Activated naive CD4-positive, alpha-beta T cell treated with Interleukin-2 at 50 U/mL for 16 hours (primary cell): ENCODE results near the gene RAB5A.
"Not testable (repeated sequence)": the region's sequence is repeated elsewhere in the genome, so short reads cannot be mapped to it uniquely, and the experiment has no call there.

Experiments
- DNase-seq: peaks from one replicate; pipeline ENCODE4 v3.0.0-alpha.2; 2020

Gene RAB5A

DNA sequence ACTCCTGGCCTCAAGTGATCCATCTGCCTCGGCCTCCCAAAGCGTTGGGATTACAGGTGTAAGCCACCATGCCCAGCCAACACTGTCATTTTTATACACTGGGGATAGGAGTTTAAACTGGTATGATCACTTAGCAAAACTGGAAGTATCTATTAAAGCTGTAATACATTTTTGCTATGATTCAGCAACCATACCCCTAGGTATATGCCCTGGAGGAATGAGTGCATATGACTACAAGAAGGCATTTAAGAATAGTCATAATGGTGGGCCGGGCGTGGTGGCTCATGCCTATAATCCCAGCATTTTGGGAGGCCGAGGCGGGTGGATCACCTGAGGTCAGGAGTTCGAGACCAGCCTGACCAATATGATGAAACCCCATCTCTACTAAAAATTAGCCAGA, 85.0 kb downstream of the RAB5A start:
- DNase-seq: not testable (repeated sequence)
